HG03565 (cell line): ENCODE measurements around the gene ARRDC1.
"Not testable (repeated sequence)": the region's sequence is repeated elsewhere in the genome, so short reads cannot be mapped to it uniquely, and the experiment has no call there.

Experiments used
- ATAC-seq: cut with Tn5 transposase; IDR thresholded peaks from one replicate; pipeline ENCODE4 v1.9.1; 2021; ENCODE audit warnings: mild to moderate bottlenecking, moderate library complexity; ENCODE audit not compliant: unreplicated experiment

Gene ARRDC1

DNA sequence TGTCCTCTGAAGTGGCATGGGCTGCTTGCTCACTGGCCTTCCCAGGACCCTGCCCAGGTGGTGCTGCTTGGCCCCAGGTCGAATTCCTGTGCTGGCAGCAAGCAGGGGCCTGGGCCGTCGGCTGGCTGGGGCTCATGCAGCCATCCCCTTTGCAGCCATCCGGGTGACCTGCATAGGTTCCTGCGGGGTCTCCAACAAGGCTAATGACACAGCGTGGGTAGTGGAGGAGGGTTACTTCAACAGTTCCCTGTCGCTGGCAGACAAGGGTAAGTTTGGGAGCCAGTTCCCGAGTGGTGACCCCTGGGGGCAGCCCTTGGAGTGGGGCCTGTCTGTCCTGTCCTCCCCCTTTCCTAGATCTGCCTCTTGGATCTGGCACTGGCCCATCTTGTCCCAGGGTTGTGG is 7.3 kb downstream of the ARRDC1 start:
- ATAC-seq, result no peak

DNA sequence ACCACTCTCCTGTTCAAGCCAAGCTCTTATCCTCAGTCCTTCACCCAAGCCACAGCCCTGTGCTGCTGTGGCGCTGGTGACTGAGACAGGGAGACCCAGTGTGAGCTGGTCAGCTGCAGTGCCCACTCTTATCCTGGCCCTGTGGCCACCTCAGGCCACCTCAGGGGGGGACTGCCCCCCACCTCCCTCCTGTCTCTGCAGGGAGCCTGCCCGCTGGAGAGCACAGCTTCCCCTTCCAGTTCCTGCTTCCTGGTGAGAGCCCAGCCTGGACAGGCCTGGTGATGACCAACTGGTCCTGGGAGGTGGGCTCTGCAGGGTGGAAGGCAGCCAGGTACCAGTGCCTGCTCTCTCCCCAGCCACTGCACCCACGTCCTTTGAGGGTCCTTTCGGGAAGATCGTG is 7.8 kb downstream of the ARRDC1 start:
- no peak for ATAC-seq

DNA sequence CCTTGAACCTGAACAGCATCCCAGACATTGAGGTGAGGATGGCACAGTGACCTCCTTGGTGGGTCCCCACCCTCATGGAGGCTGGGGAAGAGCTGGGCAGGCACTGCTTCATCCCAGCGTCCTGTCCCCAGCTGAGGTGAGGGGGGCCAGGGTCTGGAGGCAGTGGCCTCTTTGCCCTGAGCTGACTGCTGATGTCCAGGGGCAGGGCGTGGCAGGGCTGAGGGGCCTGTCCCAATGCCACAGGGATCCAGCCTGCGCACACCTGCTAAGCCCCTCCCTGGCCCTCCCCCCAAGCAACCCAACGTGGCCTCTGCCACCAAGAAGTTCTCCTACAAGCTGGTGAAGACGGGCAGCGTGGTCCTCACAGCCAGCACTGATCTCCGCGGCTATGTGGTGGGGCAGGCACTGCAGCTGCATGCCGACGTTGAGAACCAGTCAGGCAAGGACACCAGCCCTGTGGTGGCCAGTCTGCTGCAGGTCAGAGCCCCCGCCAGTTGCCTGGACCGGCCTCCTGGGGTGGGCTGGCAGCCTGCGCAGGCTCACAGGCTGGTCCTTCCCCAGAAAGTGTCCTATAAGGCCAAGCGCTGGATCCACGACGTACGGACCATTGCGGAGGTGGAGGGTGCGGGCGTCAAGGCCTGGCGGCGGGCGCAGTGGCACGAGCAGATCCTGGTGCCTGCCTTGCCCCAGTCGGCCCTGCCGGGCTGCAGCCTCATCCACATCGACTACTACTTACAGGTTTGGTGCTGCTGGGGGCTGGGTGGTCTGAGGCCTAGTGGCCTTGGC is 8.4 kb downstream of the ARRDC1 start:
- no peak for ATAC-seq

DNA sequence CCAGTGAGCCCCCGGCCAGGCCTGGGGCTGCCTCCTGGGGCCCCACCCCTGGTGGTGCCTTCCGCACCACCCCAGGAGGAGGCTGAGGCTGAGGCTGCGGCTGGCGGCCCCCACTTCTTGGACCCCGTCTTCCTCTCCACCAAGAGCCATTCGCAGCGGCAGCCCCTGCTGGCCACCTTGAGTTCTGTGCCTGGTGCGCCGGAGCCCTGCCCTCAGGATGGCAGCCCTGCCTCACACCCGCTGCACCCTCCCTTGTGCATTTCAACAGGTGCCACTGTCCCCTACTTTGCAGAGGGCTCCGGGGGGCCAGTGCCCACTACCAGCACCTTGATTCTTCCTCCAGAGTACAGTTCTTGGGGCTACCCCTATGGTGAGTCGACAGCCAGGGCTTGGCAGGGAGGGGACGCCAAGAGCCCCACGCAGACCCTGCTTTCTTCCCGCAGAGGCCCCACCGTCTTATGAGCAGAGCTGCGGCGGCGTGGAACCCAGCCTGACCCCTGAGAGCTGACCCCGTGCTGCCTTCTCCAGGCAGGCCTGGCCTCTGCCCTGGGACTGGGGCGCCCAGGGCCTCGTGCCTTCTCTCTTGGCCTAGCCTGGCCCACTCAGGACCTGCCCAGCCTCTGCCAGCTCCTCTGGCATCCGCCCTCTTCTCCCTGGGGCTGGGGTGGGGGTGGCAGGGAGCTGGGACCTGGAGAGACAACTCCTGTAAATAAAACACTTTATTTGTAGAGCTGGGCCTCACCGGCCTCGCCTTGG is 9.3 kb downstream of the ARRDC1 start:
- no peak for ATAC-seq

DNA sequence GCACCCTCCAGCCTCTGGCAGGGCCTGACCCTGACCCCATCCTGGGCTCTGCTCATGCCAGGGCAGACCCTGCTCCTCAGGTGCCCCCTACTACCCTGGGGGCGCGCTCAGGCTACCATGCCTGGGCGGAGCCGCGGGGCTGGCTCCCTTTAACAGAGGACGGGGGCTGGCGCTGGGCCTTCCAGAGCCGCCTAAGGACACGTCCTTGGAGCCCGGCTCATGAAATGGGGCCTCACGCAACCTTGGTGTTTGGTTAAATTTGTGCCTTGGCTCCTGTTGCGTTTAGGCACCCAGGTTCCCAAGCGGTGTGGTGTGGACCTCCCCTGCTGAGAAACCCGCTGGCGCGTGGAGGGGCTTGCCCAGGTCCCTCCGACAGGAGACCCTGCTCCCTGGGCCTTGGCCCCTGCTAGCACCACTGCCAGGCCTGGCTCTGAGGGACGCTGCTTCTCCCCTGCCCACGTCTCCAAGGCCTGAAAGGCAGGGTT is 9.9 kb downstream of the ARRDC1 start:
- no peak for ATAC-seq

DNA sequence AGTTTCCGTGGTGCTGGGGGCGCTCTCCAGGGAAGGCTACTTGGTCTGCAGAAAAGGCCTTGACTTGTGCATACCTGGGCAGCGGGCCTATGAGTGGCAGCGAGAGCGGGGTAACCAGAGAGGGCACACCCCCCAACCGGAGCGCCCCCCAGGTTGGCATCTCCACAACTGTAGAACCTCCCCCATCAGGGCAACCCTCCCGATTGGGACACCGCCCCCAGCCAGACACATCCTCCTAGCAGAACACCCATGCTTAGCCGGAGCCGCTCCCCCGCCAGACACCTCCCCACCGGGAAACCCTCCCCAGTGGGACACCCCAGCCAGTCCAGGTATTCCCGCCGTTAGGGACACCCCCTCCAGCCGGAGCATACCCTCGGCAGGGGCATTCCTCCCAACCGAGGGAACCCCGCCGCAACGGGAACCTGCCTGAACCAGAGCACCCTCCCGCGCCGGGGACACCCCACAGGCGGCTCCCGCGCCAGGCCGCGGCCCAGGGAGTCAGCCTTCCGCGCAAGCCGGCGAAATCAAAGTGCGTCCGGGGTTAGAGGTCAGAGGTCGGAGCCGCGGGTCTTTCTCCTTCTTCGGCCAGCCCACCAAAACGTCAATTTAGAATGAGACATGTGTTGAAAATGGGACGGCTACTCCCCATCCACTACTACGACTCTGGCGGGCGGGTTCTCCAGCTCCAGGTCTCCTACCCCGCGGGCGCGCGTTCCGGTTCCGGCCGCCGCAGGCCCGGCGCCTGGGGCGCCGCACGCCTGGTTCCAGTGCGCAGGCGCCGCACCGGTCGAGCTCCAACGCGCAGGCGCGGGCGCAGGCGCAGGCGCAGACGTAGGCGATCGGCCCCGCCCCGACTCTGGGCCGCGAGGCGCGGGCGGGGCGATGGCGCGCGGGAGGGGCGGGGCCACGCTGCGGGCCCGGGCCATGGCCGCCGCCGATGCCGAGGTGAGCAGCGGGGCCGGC is 12.9 kb downstream of the ARRDC1 start, which contains the start of gene EHMT1:
TSS of gene EHMT1 (plus strand) at position 901 of the 963 bp plus-strand sequence. CDS start at position 925, 24 bp downstream.
- ATAC-seq, result peak; percentile 60

DNA sequence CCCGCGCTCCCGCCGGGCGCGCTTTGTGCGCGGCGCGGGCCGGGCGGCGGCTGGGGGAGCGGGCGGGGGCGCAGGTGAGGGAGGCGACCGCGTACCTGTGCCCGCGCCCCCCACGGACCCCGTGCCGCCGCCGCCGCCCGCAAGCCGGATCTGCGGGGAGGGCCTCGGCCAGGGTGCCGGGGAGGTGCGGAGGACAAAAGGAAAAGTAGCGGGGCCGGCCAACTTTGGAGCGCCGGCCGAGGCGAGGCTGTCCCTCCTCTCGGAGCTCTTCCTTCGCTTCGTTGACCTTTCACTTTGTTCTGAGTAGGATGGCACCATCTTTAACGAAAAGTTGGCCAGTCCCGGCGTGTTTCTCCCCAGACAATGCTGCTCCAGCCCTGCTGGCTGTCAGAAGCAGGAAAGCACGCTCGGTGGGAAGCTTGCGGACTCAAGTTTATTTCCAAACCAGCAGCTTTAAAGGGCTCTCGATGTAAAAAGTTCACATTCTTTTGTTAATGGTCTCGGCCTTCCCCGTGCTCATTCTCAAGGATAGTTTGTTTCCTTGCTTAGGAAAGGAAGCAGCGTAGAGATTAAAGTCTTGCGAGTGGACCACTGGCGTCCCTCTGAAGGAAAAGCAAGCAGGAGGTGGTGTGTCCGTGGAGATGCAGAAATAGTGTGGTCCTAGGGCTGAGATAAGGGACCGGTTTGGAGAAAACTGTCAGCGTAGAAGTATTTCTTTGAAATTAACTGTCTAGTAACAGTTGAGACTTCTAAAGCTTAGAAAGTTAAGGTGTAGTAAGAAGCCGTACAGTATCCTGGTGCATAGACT is 14.0 kb downstream of the ARRDC1 start:
- peak; percentile 26 for ATAC-seq

DNA sequence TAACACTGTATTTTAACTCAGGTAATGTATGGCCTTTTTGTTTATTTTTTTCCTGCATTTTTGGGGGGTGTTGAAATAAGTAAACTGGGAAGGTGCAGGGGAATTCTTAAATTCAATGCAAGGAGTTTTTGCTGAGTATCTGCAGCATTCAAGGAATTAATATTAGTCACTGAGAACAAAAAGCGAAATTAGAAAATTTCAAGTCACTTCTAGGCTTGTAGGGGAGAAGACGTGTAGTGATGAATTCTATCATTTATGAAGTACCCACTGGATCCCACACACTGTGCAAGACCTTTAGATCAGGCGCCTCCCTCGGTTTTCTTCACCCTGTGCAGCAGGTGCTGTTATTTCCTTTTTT is 14.5 kb downstream of the ARRDC1 start:
- ATAC-seq, result no peak

DNA sequence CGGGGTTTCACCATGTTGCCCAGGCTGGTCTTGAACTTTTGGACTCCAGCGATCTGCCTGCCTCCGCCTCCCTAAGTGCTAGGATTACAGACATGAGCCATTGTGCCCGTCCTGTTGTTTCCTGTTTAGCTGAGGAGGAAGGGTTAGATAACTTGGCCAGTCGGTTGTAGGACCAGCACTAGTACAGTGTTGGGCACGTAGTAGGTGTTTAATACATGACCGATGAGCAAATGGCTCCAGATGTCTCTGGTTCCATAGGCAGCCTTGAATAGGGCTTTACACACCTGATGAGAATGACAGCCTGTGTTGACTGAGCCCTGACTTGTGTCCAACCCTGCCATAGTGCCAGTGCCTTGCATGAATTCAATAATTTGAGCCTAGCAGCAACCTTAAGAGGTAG is 15.1 kb downstream of the ARRDC1 start:
- no peak for ATAC-seq

DNA sequence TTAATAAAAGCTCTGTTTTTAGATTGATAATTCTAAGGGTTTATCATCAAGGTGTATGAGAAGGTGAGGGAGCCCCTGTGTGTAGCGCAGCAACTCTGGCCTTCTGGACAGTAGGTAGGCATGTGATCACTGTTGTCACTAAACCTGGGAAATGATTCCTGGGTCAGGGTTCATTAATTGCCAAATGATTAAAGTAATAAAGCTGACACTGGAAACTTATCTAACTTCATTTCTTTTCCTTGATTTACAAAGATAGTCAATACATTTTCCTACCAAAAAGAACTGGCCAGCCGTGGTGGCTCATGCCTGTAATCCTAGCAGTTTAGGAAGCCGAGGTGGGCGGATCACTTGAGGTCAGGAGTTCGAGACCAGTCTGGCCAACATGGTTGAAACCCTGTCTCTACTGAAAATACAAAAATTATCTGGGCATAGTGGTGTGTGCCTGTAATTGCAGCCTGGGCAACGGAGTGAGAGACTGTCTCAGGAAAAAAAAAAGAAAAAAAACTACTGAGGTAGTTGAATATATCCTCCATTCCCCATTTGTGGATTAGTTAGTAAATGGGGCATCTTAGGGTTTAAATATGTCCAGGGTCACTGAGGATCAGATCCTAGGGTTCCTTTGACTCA is 15.8 kb downstream of the ARRDC1 start:
- ATAC-seq, result no peak

DNA sequence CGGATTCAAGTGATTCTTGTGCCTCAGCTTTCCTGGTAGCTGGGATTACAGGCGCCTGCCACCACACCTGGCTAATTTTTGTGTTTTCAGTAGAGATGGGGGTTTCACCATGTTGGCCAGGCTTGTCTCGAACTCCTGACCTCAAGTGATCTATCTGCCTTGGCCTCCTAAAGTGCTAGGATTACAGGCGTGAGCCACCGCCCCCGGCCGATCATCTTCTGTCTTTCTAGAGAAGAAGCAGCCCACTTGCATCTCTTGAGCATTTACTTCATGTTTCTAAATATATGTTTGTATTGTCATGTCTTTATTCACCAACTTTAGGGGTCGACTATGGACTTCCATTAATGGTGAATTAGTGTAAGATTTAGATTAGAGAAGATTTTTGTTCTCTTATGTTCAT is 16.7 kb downstream of the ARRDC1 start:
- ATAC-seq, result not testable (repeated sequence)

DNA sequence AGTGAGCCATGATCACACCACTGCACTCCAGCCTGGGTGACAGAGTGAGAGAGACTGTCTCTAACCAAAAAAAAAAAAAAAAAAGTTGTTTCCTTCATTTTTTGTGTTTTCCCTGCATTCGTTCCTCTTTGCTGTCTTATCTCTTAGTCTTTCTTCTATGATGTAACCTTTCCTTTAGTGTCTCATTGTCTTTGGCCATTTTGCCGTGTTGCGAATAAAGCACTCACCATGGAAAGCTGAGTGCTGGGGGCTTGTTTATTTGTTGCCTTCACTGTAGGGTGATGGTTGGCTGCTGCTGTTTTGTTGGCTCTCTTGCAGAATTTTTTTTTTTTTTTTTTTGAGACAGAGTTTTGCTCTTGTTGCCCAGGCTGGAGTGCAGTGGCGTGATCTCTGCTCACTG is 21.0 kb downstream of the ARRDC1 start:
- no peak for ATAC-seq

DNA sequence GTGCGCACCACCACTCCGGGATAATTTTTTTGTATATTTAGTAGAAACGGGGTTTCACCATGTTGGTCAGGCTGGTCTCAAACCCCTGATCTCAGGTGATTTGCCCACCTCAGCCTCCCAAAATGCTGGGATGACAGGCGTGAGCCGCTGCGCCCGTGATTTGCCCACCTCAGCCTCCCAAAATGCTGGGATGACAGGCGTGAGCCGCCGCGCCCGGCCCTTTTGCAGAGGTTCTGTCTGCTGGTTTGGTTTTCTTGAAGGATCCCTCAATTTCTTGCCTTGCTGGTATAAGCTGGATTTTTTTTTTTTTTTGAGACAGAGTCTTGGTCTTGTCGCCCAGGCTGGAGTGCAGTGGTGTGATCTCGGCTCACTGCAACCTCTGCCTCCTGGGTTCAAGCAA is 21.9 kb downstream of the ARRDC1 start:
- ATAC-seq, result not testable (repeated sequence)

DNA sequence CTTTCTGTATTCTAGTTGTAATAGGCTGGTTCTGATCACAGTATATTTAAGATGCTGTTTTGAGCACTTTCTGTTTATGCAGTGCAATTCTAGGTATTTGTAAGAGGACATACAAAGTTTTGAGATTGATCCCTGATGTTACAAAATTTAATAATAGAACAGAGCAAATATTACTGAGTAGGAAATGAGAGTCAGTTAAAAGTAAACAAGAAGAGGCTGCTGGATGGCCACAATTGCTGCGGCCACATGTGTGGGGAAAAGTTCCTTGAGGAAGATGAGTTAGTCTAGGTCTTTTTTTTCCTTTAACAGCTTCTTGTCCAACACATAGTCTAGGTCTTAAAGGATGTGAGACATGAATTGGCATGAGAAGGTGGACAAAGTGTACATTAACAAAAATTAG is 24.6 kb downstream of the ARRDC1 start:
- ATAC-seq, result no peak

DNA sequence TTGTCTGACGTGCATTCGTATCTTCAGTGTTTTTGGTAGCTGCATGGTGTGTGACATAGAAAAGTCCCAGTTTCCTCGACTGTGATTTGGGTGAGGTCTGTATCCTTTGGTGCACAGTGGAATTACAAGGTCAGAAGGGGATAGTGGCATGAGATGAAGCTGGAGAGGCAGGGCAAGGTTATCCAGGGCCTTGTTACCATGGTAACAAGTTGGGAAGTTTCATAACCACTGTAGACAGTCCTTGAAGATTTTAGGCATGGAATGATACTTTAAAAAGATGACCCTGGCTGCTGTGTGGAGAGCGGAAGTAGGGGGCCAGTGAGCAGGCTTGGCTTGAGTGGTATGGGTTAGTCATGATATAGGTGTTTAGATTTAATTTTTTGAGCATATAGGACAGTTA is 25.2 kb downstream of the ARRDC1 start:
- no peak for ATAC-seq

DNA sequence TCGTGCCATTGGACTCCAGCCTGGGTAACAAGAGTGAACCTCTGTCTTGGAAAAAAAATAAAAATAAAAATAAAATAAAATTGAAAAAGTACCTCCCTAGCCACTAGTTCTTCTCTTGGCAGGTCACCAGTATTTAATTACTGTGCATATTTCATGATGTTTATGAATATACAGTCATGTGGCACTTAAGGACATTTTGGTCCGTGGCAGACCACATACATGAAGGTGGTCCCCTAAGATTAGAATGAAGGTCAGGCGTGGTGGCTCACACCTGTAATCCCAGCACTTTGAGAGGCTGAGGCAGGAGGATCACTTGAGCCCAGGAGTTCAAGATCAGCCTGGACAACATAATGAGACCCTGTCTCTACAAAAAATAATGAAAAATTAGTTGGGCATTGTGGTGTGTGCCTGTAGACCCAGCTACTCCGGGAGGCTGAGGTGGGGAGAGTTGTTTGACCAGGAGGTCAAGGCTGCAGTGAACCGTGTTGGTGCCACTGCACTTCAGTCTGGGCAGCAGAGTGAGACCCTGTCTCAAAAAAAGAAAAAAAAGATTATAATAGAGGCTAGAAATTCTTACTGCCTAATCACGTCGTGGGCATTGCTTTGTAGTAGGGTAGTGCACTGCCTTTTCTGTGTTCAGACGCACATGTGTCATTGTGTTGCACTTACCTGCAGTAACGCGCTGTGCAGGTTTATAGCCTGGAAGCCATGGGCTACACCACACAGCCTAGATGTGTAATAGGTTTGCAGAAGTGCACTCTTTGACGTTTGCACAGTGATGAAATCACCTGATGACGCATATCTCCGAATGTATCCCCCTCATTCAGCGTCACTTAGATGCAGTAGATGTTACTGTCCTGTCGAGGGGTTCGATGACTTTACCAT is 26.1 kb downstream of the ARRDC1 start:
- no peak for ATAC-seq

DNA sequence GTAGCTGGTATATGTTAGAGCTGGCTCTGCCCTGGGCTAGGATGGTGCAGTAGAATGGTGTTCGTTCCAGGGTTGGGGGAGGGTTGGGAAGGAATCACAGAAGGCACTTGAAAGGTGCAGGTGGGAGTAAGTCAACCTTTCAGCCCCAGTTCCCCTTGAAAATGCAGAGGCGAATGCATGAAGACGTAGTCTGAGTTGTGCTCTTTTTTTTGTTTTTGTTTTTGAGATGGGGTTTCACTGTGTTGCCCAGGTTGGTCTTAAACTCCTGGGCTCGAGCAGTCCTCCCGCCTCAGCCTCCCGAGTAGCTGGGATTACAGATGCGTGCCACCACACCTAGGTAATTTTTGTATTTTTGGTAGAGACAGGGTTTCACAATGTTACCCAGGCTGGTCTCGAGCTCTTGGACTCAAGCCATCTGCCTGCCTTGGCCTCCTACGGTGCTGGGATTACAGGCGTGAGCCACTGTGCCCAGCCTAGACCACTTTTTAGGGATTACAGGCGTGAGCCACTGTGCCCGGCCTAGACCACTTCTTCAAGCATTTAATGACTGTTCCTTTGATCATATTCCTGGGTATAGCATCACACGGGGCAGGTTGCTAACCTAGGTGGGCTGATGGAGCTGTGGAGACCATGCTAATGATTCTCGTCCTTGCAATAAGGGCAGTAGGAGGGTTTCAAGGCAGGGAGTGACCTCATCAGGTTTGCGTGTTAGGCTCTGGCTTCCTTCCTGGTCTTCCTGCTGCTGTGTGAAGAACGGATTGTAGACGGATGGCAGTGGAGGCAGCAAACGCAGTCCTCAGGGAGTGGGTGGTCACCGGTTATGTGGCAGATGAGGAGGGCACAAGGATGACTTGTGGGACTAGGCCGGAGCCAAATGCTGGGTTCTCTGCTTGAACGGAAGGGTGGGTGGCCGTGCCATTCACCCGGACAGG is 27.0 kb downstream of the ARRDC1 start:
- ATAC-seq, result no peak

DNA sequence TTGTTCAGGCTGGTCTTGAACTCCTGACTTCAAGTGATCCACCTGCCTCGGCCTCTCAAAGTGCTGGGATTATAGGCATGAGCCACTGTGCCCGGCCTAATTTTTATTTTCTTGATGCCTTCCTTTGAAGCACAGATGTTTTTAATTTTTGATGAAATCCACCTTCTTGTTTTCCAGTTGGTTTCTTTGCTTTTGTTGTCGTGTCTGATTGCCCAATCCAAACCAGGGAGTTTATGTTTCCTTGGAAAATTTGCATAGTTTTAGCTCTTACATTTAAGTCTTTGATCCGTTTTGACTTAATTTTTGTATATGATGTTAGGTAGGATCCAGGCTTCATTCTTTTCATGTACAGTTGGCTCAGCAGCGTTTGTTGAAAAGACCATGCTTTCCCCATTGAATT is 28.5 kb downstream of the ARRDC1 start:
- ATAC-seq, result no peak
